ENCODE measurements around the gene TAOK1.

- no peak for TF ChIP-seq CTCF (IDR thresholded peaks at IDR 0.05; ENCODE audit: insufficient read depth, low read length)
- TF ChIP-seq GABPA (IDR thresholded peaks at IDR 0.05; ENCODE audit: low read depth) = no peak
- TF ChIP-seq POLR2AphosphoS5 (IDR thresholded peaks at IDR 0.05; ENCODE audit: low read depth) = no peak
Measured at GRCh38 chr17:29474297-29474696, 84.1 kb downstream of the TAOK1 start.

All from HL-60 (cell line).